GM12878 (cell line): ENCODE results near the gene MEIS1. TPM values are rescaled to one million over a fixed set of nuclear protein-coding genes. Genes with fewer than 3 reads are reported as not detected.

Source experiments
- ATAC-seq: fragments of 200-7000 bp; cut with Tn5 transposase; 3 replicates; pipeline ENCODE4 v1.9.1; 2020; ENCODE audit warnings: mild to moderate bottlenecking, moderate library complexity
- BruUV-seq: library from RNA; stranded (reverse); fragments of 400-500 nt; replicated peaks from 2 replicates; lab custom pipeline; 2021; lab: Mats Ljungman, UMichigan
- CTCF ChIA-PET: fragments of 300-600 bp; sonication (Branson Sonifier 250); formaldehyde crosslinking; extraction: SDS; loops from one replicate; lab custom pipeline; 2021; ENCODE audit warnings: inconsistent platforms; lab: Yijun Ruan, JAX
- POLR2A ChIA-PET: fragments of 350-600 bp; formaldehyde crosslinking; extraction: SDS; loops from one replicate; lab custom pipeline; 2021; ENCODE audit warnings: inconsistent platforms; lab: Charles Lee
- RAD21 ChIA-PET: fragments of 300-600 bp; sonication (Branson Sonifier 250); formaldehyde crosslinking; loops from one replicate; lab custom pipeline; 2023; ENCODE audit warnings: antibody characterized with exemption; ENCODE audit not compliant: unreplicated experiment; lab: Charles Lee
- SMC1A ChIA-PET: fragments of 300-600 bp; sonication (Branson Sonifier 250); formaldehyde crosslinking; loops from one replicate; lab custom pipeline; 2023; ENCODE audit not compliant: unreplicated experiment, uncharacterized antibody; lab: Charles Lee
- DNase-seq: peaks from one replicate; pipeline ENCODE4 v3.0.0-alpha.2; 2011; ENCODE audit warnings: low read depth, low spot score
- FAIRE-seq: peaks from 3 replicates; lab custom pipeline; 2011; peaks lifted over from hg19 to GRCh38; lab: Jason Lieb, UNC
- H2AFZ ChIP-seq: 2 replicates; pipeline ENCODE4 v1.6.0; 2011; ENCODE audit warnings: low read depth, low read length, control low read depth; ENCODE audit not compliant: control insufficient read depth
- H3K27ac ChIP-seq: 2 replicates; pipeline ENCODE4 v1.5.1; 2011; ENCODE audit warnings: control low read depth; ENCODE audit not compliant: control insufficient read depth, insufficient read depth
- H3K27me3 ChIP-seq, 2 experiments: replicated peaks in 1 of 2; 2 replicates each; pipeline versions ENCODE4 v1.6.0 to v1.6.1; 2011; ENCODE audit warnings: low read length in 1 of 2; ENCODE audit not compliant: control insufficient read depth in 2 of 2, insufficient read depth in 2 of 2
- H3K36me3 ChIP-seq, 2 experiments: 2 replicates each; pipeline ENCODE4 v1.5.1; 2011; ENCODE audit warnings: low read length in 1 of 2; ENCODE audit not compliant: control insufficient read depth in 2 of 2, insufficient read depth in 2 of 2
- H3K4me1 ChIP-seq: 2 replicates; pipeline ENCODE4 v1.6.1; 2011; ENCODE audit warnings: mild to moderate bottlenecking, low read length, moderate library complexity, mixed read lengths; ENCODE audit not compliant: control insufficient read depth, insufficient read depth
- H3K4me2 ChIP-seq: 2 replicates; pipeline ENCODE4 v1.6.0; 2011; ENCODE audit warnings: control low read depth; ENCODE audit not compliant: control insufficient read depth, insufficient read depth
- H3K4me3 ChIP-seq: fragments of 200-600 bp; sonication (generic); 2 replicates; pipeline ENCODE4 v1.5.1; 2016
- H3K79me2 ChIP-seq: 2 replicates; pipeline ENCODE4 v1.6.0; 2011; ENCODE audit warnings: low read length; ENCODE audit not compliant: control insufficient read depth, insufficient read depth
- H3K9ac ChIP-seq: 2 replicates; pipeline ENCODE4 v1.8.0; 2011; ENCODE audit warnings: low read length, control low read depth, mixed read lengths; ENCODE audit not compliant: control insufficient read depth, insufficient read depth
- H3K9me3 ChIP-seq: replicated peaks from 3 replicates; pipeline ENCODE4 v1.5.1; 2011; ENCODE audit warnings: mild to moderate bottlenecking, low read length; ENCODE audit not compliant: control insufficient read depth, insufficient read depth
- H4K20me1 ChIP-seq: 2 replicates; pipeline ENCODE4 v1.6.0; 2011; ENCODE audit not compliant: control insufficient read depth, insufficient read depth
- CBX3 ChIP-seq: fragments of 200-600 bp; sonication (generic); IDR thresholded peaks from 2 replicates; pipeline ENCODE4 v1.6.1; 2016; ENCODE audit warnings: low read depth, borderline replicate concordance
- CHD2 ChIP-seq: IDR thresholded peaks from 2 replicates; pipeline ENCODE4 v1.6.1; 2011; ENCODE audit warnings: low read depth, low read length, improper control_type of control experiment, borderline replicate concordance
- CTCF ChIP-seq, 3 experiments: IDR thresholded peaks in 2 of 3; conservative IDR thresholded peaks in 1 of 3; 2 replicates each; pipeline ENCODE4 v1.5.1; 2011; ENCODE audit warnings: low read depth in 3 of 3, low read length in 3 of 3, mild to moderate bottlenecking in 3 of 3, control low read depth in 2 of 3, moderate library complexity in 2 of 3, inconsistent platforms in 1 of 3, mixed read lengths in 1 of 3; ENCODE audit not compliant: control insufficient read depth in 2 of 3, insufficient read depth in 1 of 3; ENCODE audit errors: extremely low read depth in 1 of 3
- FOS ChIP-seq: IDR thresholded peaks from 3 replicates; pipeline ENCODE4 v1.6.1; 2011; ENCODE audit warnings: borderline replicate concordance; ENCODE audit not compliant: insufficient read length; ENCODE audit errors: extremely low read depth
- HCFC1 ChIP-seq: fragments of 150-350 bp; IDR thresholded peaks from 2 replicates; pipeline ENCODE4 v1.6.1; 2014; ENCODE audit warnings: low read length
- HDGF ChIP-seq: fragments of 450-650 bp; IDR thresholded peaks from 2 replicates; pipeline ENCODE4 v1.6.1; 2016; ENCODE audit warnings: antibody characterized with exemption
- IRF4 ChIP-seq: IDR thresholded peaks from 2 replicates; pipeline ENCODE4 v1.6.1; 2011; ENCODE audit warnings: low read depth, low read length
- JUND ChIP-seq: IDR thresholded peaks from 2 replicates; pipeline ENCODE4 v1.6.1; 2012; ENCODE audit warnings: low read depth, mild to moderate bottlenecking, low read length, improper control_type of control experiment, moderate library complexity
- MLLT1 ChIP-seq: fragments of 450-650 bp; IDR thresholded peaks from 2 replicates; pipeline ENCODE4 v1.6.1; 2016; ENCODE audit warnings: mild to moderate bottlenecking
- MYB ChIP-seq: fragments of 150-350 bp; IDR thresholded peaks from 2 replicates; pipeline ENCODE4 v1.6.1; 2014; ENCODE audit warnings: mild to moderate bottlenecking, low read depth, low read length, borderline replicate concordance
- POLR2AphosphoS2 ChIP-seq: IDR thresholded peaks from 2 replicates; pipeline ENCODE4 v1.6.1; 2011; ENCODE audit warnings: low read depth, mild to moderate bottlenecking, low read length, improper control_type of control experiment, moderate library complexity
- RUNX3 ChIP-seq: IDR thresholded peaks from 2 replicates; pipeline ENCODE4 v1.6.1; 2012; ENCODE audit warnings: low read length, inconsistent platforms
- SREBF2 ChIP-seq: IDR thresholded peaks from 2 replicates; pipeline ENCODE4 v1.6.1; 2012; ENCODE audit warnings: mild to moderate bottlenecking, low read length
- USF1 ChIP-seq: IDR thresholded peaks from 2 replicates; pipeline ENCODE4 v1.6.1; 2011; ENCODE audit warnings: borderline replicate concordance, low read depth, mild to moderate bottlenecking, moderate library complexity, mixed read lengths, low read length; ENCODE audit not compliant: insufficient read depth; ENCODE audit errors: extremely low read length
- ZNF622 ChIP-seq: fragments of 450-650 bp; IDR thresholded peaks from 2 replicates; pipeline ENCODE4 v1.6.1; 2017; ENCODE audit warnings: mild to moderate bottlenecking, inconsistent platforms
- WGBS: methylation state at CpG from one replicate; pipeline ENCODE4 v1.1.6; 2016; ENCODE audit warnings: low lambda C conversion rate; ENCODE audit not compliant: insufficient replicate concordance, insufficient coverage; ENCODE audit errors: missing lambda C conversion rate; 5-methylcytosine and 5-hydroxymethylcytosine counted together
- in situ Hi-C: fragments of 300-500 bp; cut with MboI; formaldehyde crosslinking; loops from 9 replicates; pipeline ENCODE4 v1.14.3; 2018; ENCODE audit warnings: mixed read lengths
- intact Hi-C: fragments of 100-400 bp; cut with micrococcal nuclease; formaldehyde crosslinking; loops from one replicate; pipeline ENCODE4 v1.14.2; 2022; ENCODE audit not compliant: unreplicated experiment
- polyA plus RNA-seq, 11 experiments: library from polyadenylated mRNA; depleted of rRNA in 4 of 11; unstranded in 6 of 11; stranded (reverse) in 5 of 11; fragments of >200 nt; fragmentation: Nextera tagmentation in 4 of 11; fragmentation: Illumina TruSeq in 1 of 11; extraction: Ambion mirVana in 4 of 11; extraction: Trizol in 1 of 11; gene quantifications; 1 replicate in 1 of 11; 2 replicates in 10 of 11; pipeline versions ENCODE4 v1.2.1 to v1.2.3, GENCODE V29; 2011 to 2016; ENCODE audit warnings: inconsistent platforms in 2 of 11, missing spikeins in 2 of 11, low read depth in 1 of 11
- total RNA-seq, 4 experiments: library from RNA; depleted of rRNA in 3 of 4; stranded (reverse); fragments of >200 nt in 3 of 4; fragmentation: Illumina TruSeq in 1 of 4; extraction: Trizol in 1 of 4; gene quantifications; 2 replicates each; pipeline versions ENCODE4 v1.2.1 to v1.2.3, GENCODE V29; 2013 to 2021

The MEIS1 gene
- total and polyA plus RNA-seq, 10 of the 15 experiments (the other 5 are each of a cell fraction or from before 2014, with no cell fraction given) = 0.04 to 0.31 (median 0.14) TPM; not detected in 6

- Histone ChIP-seq H4K20me1 (no peaks in the 10 kb centered on the region; the same call in 1 of the 2 replicates), H3K27me3 (no peaks in the 10 kb centered on the region; a peak in 1 of 4 replicates), H3K79me2 (no peaks in the 10 kb centered on the region), H3K4me3 (no peak overlapping the region), H2AFZ (no peak overlapping the region), H3K27ac (no peak overlapping the region), H3K9me3 (no peaks in the 10 kb centered on the region), H3K4me1 (no peaks in the 10 kb centered on the region), H3K4me2 (no peak overlapping the region), H3K9ac (no peak overlapping the region), H3K36me3 (no peaks in the 10 kb centered on the region)
- BruUV-seq = no TSS peak
- ChIA-PET POLR2A (no interaction called here), RAD21 (no interaction called here), CTCF (interaction anchor here (1.4 kb wide), 1 partner anchor 16 kb away, joined by 3 read pairs; no protein-coding TSS in a partner anchor), SMC1A (no interaction called here)
- intact Hi-C loops (no loop called here), in situ Hi-C loops (no loop called here)
- no peak for FAIRE-seq
- WGBS = 33% methylated on average over 6 of the region's 6 CpGs
- no peak for DNase-seq
- no peak for ATAC-seq
- TF ChIP-seq POLR2AphosphoS2 (no peak), USF1 (no peak), MYB (no peak), CHD2 (no peak), JUND (no peak), RUNX3 (no peak), FOS (no peak), HCFC1 (no peak), CBX3 (no peak), CTCF (IDR thresholded peaks at IDR 0.05 in 2 of 3, conservative IDR thresholded peaks at IDR 0.05 in 1 of 3; ENCODE audit: control insufficient read depth in 2 of 3, extremely low read depth in 1 of 3, insufficient read depth in 1 of 3, low read depth in 3 of 3, low read length in 3 of 3) (no peak), SREBF2 (no peak), IRF4 (no peak), ZNF622 (no peak), MLLT1 (no peak), HDGF (no peak)
Measured at GRCh38 chr2:66461664-66462500, 27.0 kb downstream of the MEIS1 start.
